Stimulated activated CD8-positive, alpha-beta memory T cell treated with anti-CD3 and anti-CD28 coated beads, Interleukin-4, amount 100 ng/mL, for 4 hours (primary cell): ENCODE data around the gene ZP2.
"Not testable (repeated sequence)": the region's sequence is repeated elsewhere in the genome, so short reads cannot be mapped to it uniquely, and the experiment has no call there.

Experiments used
- DNase-seq, 2 donors: peaks; one replicate each; pipeline ENCODE4 v3.0.0-alpha.2; 2020; ENCODE audit warnings: low read depth in 2 of 2, low spot score in 1 of 2

ZP2 gene

GRCh38 chr16:21211486-21211885, at the start of gene ZP2:
Gene ZP2 (minus strand): TSS chr16:21211574. CDS start chr16:21211547, 27 bp downstream.
- no peak for DNase-seq

DNA sequence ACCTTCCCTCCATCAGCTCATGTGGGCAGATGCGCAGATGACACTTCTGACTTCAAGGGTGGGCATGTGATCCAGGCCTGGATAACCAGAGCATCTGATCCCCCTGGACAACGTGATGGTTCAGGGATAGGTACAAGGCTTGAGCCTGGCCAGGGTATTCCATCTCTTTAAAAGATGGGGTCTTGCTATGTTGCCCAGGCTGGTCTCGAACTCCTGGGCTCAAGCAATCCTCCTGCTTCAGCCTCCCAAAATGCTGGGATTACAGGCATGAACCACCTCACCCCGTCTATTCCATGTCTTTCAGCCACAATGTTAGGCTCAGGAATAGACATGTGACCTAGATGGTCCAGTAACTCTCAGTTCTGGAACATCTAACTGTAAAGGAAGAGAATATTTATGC, 45.9 kb upstream of the ZP2 start:
- no peak for DNase-seq

- no peak for DNase-seq
These were observed 45.3 kb upstream of the ZP2 start for GRCh38 chr16:21256636-21257035.

DNA sequence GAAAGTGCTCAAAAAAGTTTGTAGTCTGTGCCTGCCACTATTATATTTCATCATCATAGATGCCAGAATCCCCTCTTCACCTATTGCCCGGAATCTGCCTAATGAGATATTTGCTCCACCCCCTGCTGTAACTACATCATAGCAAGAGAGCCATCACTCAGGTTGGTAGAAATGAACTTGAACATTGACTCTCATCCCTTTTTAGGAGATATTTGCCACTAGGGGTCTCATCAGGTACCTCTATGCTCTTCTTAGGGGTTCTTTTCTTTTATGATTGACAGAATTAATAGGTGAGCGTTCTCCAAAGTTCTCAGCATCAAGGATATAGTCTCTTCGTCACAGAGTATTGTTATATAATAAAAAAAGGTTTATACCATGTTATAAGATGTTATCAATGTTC, 42.1 kb upstream of the ZP2 start:
- no peak for DNase-seq

- no peak for DNase-seq
These were observed 38.9 kb upstream of the ZP2 start for GRCh38 chr16:21250072-21250923.

DNA sequence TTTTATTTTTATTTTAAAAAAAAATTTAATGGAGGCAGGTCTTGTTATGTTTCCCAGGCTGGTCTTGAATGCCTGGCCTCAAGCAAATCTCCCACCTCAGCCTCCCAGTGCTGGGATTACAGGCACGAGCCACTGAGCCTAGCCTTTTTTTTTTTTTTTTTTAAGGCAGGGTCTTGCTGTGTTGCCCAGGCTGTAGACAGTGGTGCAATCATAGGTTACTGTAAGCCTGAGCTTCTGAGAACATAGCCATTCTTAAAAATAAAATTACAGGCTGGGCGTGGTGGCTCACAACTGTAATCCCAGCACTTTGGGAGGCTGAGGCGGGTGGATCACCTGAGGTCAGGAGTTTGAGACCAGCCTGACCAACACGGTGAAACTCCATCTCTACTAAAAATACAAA, 36.8 kb upstream of the ZP2 start:
- DNase-seq: not testable (repeated sequence)

DNA sequence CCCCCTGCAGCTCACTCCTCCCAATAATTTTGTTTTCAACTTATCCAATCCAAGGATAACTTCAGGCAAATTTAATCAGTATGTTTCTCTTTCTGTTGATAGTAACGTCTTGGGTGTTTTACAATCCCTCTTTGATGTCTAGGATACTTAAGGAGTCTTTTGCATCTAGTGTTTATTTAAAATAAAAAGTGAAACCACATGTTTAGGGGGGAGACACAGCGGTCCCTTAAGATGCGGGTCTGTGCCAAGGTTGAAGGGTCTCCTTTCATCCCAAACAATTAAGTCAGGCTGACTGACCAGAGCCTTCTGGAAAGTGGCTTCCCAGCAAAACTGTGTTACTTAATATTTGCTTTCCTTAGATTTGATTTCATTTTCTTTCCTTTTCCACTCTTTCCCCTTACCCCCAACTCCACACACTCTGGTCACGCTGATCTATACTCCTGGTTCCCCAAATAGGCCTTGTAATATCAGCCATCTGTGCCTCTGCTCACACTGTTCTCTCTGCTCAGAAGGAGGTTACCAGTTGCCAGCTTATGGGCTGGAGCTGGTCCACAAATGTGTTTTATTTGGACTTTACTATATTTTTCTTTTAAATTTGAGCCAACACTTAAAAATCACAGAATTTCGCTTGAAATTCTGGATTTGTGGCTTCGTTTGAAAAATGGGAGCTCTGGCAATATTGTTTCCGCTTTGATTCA, 33.3 kb upstream of the ZP2 start:
- no peak for DNase-seq

DNA sequence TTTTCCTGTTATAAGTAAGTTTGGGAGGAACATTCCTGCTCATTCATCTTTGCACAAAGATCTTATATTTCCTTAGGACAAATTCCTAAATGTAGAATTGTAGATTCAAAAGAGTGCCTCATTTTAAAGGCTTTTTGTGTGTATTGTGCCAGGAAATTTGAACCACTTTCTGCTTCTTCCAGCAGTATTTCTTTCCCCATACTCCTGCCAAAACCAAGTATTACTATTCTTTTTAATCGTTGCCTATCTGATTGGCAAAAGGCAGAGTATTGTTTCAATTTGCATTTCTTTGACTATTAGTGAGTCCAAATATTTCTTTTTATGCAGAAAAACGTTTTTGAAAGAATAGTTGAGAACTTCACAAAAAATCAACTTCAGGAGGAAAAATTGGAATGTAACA, 31.4 kb upstream of the ZP2 start:
- no peak for DNase-seq

- DNase-seq: no peak
These were observed 28.3 kb upstream of the ZP2 start for GRCh38 chr16:21239646-21240045.

DNA sequence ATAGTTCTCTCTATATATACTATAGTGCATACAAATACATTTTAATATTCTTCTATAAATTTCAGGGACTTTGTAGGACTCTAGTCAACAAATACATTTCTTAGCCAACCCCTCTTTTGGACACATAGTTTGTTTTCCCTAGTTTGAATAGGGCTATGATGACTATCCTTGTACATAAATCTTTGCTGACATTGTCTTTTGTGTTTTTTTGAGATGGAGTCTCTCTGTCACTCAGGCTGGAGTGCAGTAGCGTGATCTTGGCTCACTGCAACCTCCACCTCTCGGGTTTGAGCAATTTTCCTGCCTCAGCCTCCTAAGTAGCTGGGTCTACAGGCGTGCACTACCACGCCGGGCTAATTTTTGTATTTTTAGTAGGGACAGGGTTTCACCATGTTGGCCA, 25.5 kb upstream of the ZP2 start:
- DNase-seq: no peak

DNA sequence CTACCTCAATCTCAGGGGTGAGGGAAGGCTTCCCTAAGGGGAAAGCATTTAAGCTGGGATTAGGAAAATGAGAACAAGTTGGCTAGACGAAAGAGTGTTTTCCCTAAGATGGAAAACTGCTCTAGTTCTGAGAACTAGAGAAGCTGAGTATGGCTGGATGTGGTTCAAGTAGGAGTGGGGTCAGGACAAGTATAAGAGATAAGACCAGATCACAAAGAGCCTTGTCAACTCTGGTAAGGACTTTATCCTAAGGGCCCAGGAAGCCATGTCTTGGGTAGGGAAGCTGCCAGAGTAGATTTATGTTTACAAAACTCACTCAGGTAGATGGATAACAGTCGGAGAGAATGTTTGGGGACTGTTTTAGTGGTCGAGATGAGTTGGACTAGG, 23.8 kb upstream of the ZP2 start:
- no peak for DNase-seq

DNA sequence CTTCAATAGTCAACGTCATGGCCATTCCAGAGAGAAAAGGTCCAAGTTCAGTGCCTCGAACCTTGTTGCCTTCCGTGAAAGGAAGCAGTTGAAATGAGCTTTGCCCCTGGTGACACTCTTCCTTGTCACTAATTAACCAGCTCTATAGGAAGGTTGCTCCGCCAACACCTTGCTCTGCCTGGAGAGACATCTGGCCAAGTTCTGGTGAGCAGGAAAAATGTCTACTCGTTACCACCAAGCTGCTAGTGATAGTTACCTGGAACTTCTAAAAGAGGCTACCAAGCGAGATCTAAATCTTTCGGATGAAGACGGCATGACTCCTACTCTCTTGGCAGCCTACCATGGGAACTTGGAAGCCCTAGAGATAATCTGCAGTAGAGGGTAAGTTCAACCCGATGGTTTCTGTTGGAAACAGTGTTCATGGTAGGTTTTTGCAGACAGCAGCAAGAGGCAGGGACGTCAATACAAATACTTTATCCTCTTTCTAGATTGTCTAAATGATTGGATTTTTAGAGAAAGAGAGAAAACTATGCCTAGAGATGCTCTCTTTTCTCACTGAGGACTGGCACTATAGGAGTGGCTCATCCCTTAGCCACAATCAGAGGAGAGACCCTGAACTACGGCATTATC, 22.3 kb upstream of the ZP2 start, which contains the start of gene ANKS4B:
TSS of gene ANKS4B (plus strand) at position 179 of the 630 bp plus-strand sequence. CDS start at position 218, 39 bp downstream.
- DNase-seq: no peak

- no peak for DNase-seq
These were observed 21.7 kb upstream of the ZP2 start for GRCh38 chr16:21233045-21233520.

DNA sequence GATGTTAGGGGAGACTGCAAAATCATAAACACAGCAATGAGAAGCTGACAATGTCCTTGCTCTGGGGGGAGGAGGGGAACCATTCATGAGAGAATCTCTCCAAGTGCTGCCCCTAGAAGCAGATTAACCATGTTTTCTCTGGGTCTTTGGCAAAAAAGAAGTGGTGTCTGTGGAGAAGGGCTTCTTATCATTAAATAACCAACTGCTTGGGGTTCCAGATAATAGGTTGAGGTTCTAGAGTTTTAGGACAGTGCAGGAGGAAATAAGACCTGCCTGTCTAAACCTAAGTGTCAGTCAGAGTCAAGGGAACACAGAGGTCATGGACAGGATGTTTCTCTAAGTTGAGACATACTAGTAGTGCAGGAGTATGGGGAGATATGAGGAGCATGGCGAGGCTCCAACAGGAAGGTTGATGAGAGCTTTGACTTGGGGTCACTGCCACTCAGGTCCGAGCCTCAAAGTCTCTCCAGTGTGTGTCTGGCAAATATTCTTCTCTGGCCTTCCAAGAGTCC, 17.0 kb upstream of the ZP2 start:
- no peak for DNase-seq

DNA sequence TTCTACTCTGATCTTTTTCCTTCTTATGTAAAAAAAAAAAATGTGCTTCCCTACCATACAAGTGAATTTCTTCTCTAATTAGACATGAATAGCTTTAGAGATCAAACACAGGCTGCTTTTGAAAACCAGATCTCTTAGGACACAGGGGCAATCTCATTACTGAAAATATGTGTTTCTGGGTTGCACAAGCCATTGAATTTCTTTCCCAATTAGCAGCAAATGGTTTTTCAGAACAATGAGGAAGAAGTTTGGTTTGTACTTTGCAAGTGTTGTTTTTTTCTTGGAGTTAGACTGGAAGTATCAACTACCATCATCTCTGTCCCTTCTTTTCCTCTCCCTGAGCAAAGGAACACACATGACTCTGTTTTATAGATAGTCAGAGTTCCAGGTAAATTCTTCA, 16.5 kb upstream of the ZP2 start:
- DNase-seq: no peak

GRCh38 chr16:21226749-21227148, 15.4 kb upstream of the ZP2 start:
- no peak for DNase-seq

DNA sequence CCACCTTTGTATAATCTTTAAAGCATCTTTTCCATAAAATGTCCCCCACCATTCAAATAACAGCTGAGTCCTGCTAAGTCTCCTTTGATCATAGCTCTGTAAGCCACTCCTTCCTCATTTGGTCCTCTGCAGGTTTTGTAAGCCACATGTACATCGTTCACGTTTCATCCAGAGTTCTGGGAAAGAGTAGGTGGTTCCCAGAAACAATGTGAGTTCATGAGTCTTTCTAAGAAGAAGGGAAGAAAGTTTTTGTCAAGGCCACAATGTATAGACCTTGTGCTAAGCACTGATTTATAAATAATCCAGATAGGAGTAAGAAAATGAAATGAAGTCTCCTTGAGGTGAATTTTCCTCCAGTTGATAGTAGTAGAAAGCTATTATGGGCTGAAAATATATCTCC, 13.4 kb upstream of the ZP2 start:
- DNase-seq: no peak

- no peak for DNase-seq
These were observed 12.4 kb upstream of the ZP2 start for GRCh38 chr16:21223787-21224186.

DNA sequence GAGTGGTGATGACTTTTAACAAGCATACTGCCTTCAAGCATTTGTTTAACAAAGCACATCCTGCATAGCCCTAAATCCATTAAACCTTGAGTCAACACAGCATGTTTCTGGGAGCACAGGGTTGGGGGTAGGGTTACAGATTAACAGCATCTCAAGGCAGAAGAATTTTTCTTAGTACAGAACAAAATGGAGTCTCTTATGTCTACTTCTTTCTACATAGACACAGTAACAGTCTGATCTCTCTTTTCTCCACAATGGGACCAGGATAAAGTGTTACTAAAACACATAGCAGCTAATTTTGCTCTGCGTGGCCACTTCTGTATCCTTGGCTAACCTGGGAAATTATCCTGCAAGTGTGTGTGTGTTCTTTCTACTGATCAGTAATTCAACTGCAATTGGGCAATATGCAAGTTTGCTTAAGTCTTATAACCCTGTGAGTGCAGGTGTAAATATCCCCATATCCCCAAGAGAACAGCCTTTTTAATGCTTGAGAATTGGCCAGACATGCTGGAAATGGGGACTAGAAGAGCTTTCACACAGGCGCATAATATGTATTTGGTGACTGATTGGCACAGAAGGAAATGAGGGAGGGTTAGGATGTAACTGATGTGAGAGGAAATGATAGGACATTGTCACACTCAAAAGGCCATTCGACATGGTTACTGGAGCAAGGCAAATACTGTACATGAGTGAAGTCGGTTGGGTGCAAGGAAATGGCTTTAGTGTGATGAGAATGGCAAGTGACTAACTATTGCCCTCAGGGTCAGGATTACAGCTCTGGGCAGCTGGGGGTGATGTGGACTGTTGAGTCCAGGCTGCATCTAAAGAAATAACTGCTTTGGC, 11.3 kb upstream of the ZP2 start:
- no peak for DNase-seq

- no peak for DNase-seq
These were observed 8.2 kb upstream of the ZP2 start for GRCh38 chr16:21219551-21219950.

GRCh38 chr16:21218153-21218552, 6.8 kb upstream of the ZP2 start:
- no peak for DNase-seq
